H1 (cell line): ENCODE data around the gene MT1H. TPM values are rescaled to one million over a fixed set of nuclear protein-coding genes. Genes with fewer than 3 reads are reported as not detected.
A peak's percentile ranks its signal among the peaks of the same experiment; 100 is the strongest.

Source experiments
- CTCF ChIA-PET: fragments of 300-600 bp; sonication (Branson Sonifier 250); formaldehyde crosslinking; loops from one replicate; lab custom pipeline; 2021; ENCODE audit not compliant: partially characterized antibody; lab: Charles Lee
- POLR2A ChIA-PET: fragments of 300-600 bp; sonication (Branson Sonifier 250); formaldehyde crosslinking; loops from one replicate; lab custom pipeline; 2021; ENCODE audit warnings: inconsistent platforms; ENCODE audit not compliant: partially characterized antibody; lab: Charles Lee
- DNase-seq, 2 experiments: peaks; one replicate each; pipeline versions ENCODE4 v3.0.0 to v3.0.0-alpha.2; 2010 to 2022; ENCODE audit warnings: low spot score in 2 of 2, low read depth in 1 of 2, mixed read lengths in 1 of 2
- FAIRE-seq: peaks from 2 replicates; lab custom pipeline; 2011; peaks lifted over from hg19 to GRCh38; lab: Jason Lieb, UNC
- H2AFZ ChIP-seq: 2 replicates; pipeline ENCODE4 v1.8.1; 2012; ENCODE audit warnings: low read length, inconsistent platforms
- H2AK5ac ChIP-seq: 2 replicates; pipeline ENCODE4 v1.6.1; 2013; ENCODE audit warnings: low read depth, low read length
- H2BK120ac ChIP-seq: replicated peaks from 2 replicates; pipeline ENCODE3; 2013; ENCODE audit warnings: low read depth, low read length, inconsistent platforms
- H2BK12ac ChIP-seq: 2 replicates; pipeline ENCODE4 v1.6.1; 2013; ENCODE audit warnings: low read depth, low read length
- H2BK15ac ChIP-seq: 2 replicates; pipeline ENCODE4 v1.6.1; 2013; ENCODE audit warnings: low read length
- H2BK20ac ChIP-seq: 2 replicates; pipeline ENCODE4 v1.6.1; 2013; ENCODE audit warnings: low read length
- H2BK5ac ChIP-seq: 2 replicates; pipeline ENCODE4 v1.6.1; 2013; ENCODE audit warnings: low read depth, low read length
- H3K14ac ChIP-seq: 2 replicates; pipeline ENCODE4 v1.6.1; 2013; ENCODE audit warnings: inconsistent platforms; ENCODE audit not compliant: insufficient read length
- H3K18ac ChIP-seq: 2 replicates; pipeline ENCODE4 v1.6.1; 2013; ENCODE audit warnings: low read length; ENCODE audit errors: extremely low read depth
- H3K23ac ChIP-seq: 2 replicates; pipeline ENCODE4 v1.6.1; 2013; ENCODE audit warnings: inconsistent platforms; ENCODE audit not compliant: insufficient read length
- H3K23me2 ChIP-seq: 2 replicates; pipeline ENCODE4 v1.6.1; 2013; ENCODE audit warnings: low read depth, low read length
- H3K27ac ChIP-seq: 2 replicates; pipeline ENCODE4 v1.6.1; 2011; ENCODE audit warnings: low read depth, low read length, inconsistent platforms
- H3K27me3 ChIP-seq, 4 experiments: replicated peaks in 1 of 4; 1 replicate in 1 of 4; 2 replicates in 3 of 4; pipeline versions ENCODE4 v1.6.1 to v1.8.1; 2011 to 2013; ENCODE audit warnings: low read length in 3 of 4, mild to moderate bottlenecking in 3 of 4, inconsistent platforms in 2 of 4, mixed read lengths in 2 of 4, moderate library complexity in 1 of 4; ENCODE audit not compliant: control insufficient read depth in 3 of 4, insufficient read depth in 3 of 4; ENCODE audit errors: extremely low read depth in 1 of 4
- H3K36me3 ChIP-seq, 4 experiments: 2 replicates each; pipeline versions ENCODE4 v1.6.1 to v1.8.1; 2011 to 2013; ENCODE audit warnings: mild to moderate bottlenecking in 4 of 4, low read length in 3 of 4, moderate library complexity in 2 of 4, control low read depth in 1 of 4, inconsistent platforms in 1 of 4; ENCODE audit not compliant: insufficient read depth in 4 of 4, control insufficient read depth in 2 of 4
- H3K4ac ChIP-seq: replicated peaks from 2 replicates; pipeline ENCODE3; 2013; ENCODE audit warnings: low read length, low read depth, mixed read lengths, inconsistent platforms; ENCODE audit not compliant: insufficient read length
- H3K4me1 ChIP-seq, 4 experiments: replicated peaks in 1 of 4; 1 replicate in 1 of 4; 2 replicates in 3 of 4; pipeline versions ENCODE4 v1.6.1 to v1.8.1; 2011 to 2013; ENCODE audit warnings: low read length in 3 of 4, inconsistent platforms in 2 of 4, mixed read lengths in 1 of 4; ENCODE audit not compliant: insufficient read depth in 4 of 4, control insufficient read depth in 3 of 4
- H3K4me2 ChIP-seq, 2 experiments: 2 replicates each; pipeline versions ENCODE4 v1.6.1 to v1.8.1; 2011 to 2013; ENCODE audit warnings: low read depth in 2 of 2, low read length in 2 of 2, control low read depth in 1 of 2, inconsistent platforms in 1 of 2, mild to moderate bottlenecking in 1 of 2; ENCODE audit not compliant: insufficient read depth in 1 of 2
- H3K4me3 ChIP-seq, 4 experiments: fragments of 200-600, 300-600 bp in 1 of 4; sonication (generic), shearing (Covaris generic), sonication (Bioruptor Twin) in 1 of 4; 2 replicates each; pipeline versions ENCODE4 v1.5.1 to v1.8.1; 2011 to 2016; ENCODE audit warnings: low read length in 4 of 4, low read depth in 3 of 4, control low read depth in 2 of 4, inconsistent platforms in 2 of 4, mild to moderate bottlenecking in 2 of 4, mixed read lengths in 1 of 4, moderate library complexity in 1 of 4; ENCODE audit not compliant: insufficient read depth in 2 of 4; ENCODE audit errors: extremely low read depth in 1 of 4
- H3K56ac ChIP-seq: replicated peaks from 2 replicates; pipeline ENCODE3; 2013; ENCODE audit warnings: low read depth, mild to moderate bottlenecking, mixed read lengths, low read length, inconsistent platforms; ENCODE audit not compliant: insufficient read length
- H3K79me1 ChIP-seq: 2 replicates; pipeline ENCODE4 v1.6.1; 2013; ENCODE audit warnings: low read depth, low read length, control low read depth
- H3K79me2 ChIP-seq, 2 experiments: 2 replicates each; pipeline versions ENCODE4 v1.6.1 to v1.8.1; 2012 to 2013; ENCODE audit warnings: low read length in 2 of 2, mild to moderate bottlenecking in 2 of 2, inconsistent platforms in 1 of 2; ENCODE audit not compliant: insufficient read depth in 2 of 2, control insufficient read depth in 1 of 2
- H3K9ac ChIP-seq, 4 experiments: replicated peaks in 1 of 4; 1 replicate in 1 of 4; 2 replicates in 3 of 4; pipeline versions ENCODE4 v1.6.1 to v1.8.1; 2011 to 2013; ENCODE audit warnings: low read depth in 3 of 4, low read length in 3 of 4, control low read depth in 2 of 4, mild to moderate bottlenecking in 2 of 4, moderate library complexity in 2 of 4, inconsistent platforms in 1 of 4; ENCODE audit errors: extremely low read depth in 1 of 4
- H3K9me3 ChIP-seq, 2 experiments: 2 replicates each; pipeline versions ENCODE4 v1.6.1 to v1.8.1; 2012 to 2013; ENCODE audit warnings: mild to moderate bottlenecking in 2 of 2, moderate library complexity in 2 of 2, control low read depth in 1 of 2, inconsistent platforms in 1 of 2, low read depth in 1 of 2, low read length in 1 of 2, mixed read lengths in 1 of 2; ENCODE audit not compliant: insufficient read depth in 2 of 2
- H4K20me1 ChIP-seq, 2 experiments: replicated peaks in 1 of 2; 2 replicates each; pipeline versions ENCODE3 to v1.8.1; 2011 to 2013; ENCODE audit warnings: inconsistent platforms in 2 of 2, low read length in 2 of 2, mild to moderate bottlenecking in 1 of 2; ENCODE audit not compliant: insufficient read depth in 2 of 2, control insufficient read depth in 1 of 2
- H4K5ac ChIP-seq: 2 replicates; pipeline ENCODE4 v1.6.1; 2013; ENCODE audit warnings: low read length, low read depth, mixed read lengths, inconsistent platforms; ENCODE audit not compliant: insufficient read length
- H4K8ac ChIP-seq: 2 replicates; pipeline ENCODE4 v1.8.0; 2013; ENCODE audit warnings: mild to moderate bottlenecking, moderate library complexity, low read length, inconsistent platforms; ENCODE audit not compliant: insufficient read depth; ENCODE audit errors: extremely low read depth
- H4K91ac ChIP-seq: replicated peaks from 2 replicates; pipeline ENCODE3; 2013; ENCODE audit warnings: low read length, mixed read lengths, inconsistent platforms; ENCODE audit not compliant: insufficient read length
- CEBPB ChIP-seq: IDR thresholded peaks from 2 replicates; pipeline ENCODE4 v1.6.1; 2012; ENCODE audit warnings: low read depth, low read length
- MAFK ChIP-seq: IDR thresholded peaks from 2 replicates; pipeline ENCODE4 v1.6.1; 2012; ENCODE audit warnings: low read depth, mild to moderate bottlenecking, improper control_type of control experiment, low read length
- WGBS, 2 experiments: shearing (Covaris generic) in 1 of 2; methylation state at CpG; one replicate each; pipeline versions ENCODE4 v1.1.6 to v1.1.7; 2013 to 2015; ENCODE audit warnings: low lambda C conversion rate in 2 of 2, mixed read lengths in 2 of 2, inconsistent platforms in 1 of 2, low coverage in 1 of 2, missing lambda C conversion rate in 1 of 2; ENCODE audit not compliant: insufficient replicate concordance in 2 of 2, insufficient coverage in 1 of 2, insufficient read length in 1 of 2; ENCODE audit errors: extremely low coverage in 1 of 2, missing lambda C conversion rate in 1 of 2; 5-methylcytosine and 5-hydroxymethylcytosine counted together
- polyA plus RNA-seq, 7 experiments: library from polyadenylated mRNA; depleted of rRNA in 3 of 7; stranded (reverse) in 5 of 7; unstranded in 2 of 7; fragments of >200 nt in 5 of 7; fragments of 200-250 nt in 2 of 7; gene quantifications; 1 replicate in 5 of 7; 2 replicates in 1 of 7; 4 replicates in 1 of 7; pipeline versions ENCODE4 v1.2.1 to v1.2.3, GENCODE V29; 2011 to 2013; ENCODE audit warnings: missing spikeins in 2 of 7, mixed read lengths in 2 of 7
- total RNA-seq: library from RNA; stranded (reverse); fragmentation: NEBNext Ultra II Directional; extraction: Animal tissue kit (Norgen Biotek cat#: 25700); gene quantifications from 2 replicates; pipeline ENCODE4 v1.2.1, GENCODE V29; 2021

The MT1H gene
- total and polyA plus RNA-seq, 2 of the 8 experiments (the other 6 are each of a cell fraction or from before 2014, with no cell fraction given) = 11.9 to 95.7 TPM

DNA sequence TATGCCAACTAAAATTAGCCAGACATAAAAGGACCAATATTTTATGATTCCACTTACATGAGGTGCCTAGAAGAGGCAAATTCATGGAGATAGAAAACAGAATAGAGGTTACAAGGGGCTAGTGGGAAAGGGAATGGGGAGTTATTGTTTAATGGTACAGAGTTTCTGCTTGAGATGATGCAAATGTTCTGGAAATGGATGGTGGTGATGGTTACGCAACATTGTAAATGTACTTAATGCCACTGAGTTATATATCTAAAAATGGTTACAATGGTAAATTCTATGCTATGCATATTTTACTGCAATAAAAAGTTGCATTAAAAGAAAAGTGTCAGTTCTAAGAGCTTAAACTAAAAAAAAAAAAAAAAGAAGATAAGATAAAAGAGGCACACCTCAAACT lies 30.6 kb downstream of the MT1H start:
- Histone ChIP-seq H2AFZ (no peak overlapping the region), H3K27me3 (no peaks in the 10 kb centered on the region; a peak in 2 of 7 replicates), H3K18ac (no peak overlapping the region), H2BK120ac (no peak overlapping the region), H3K56ac (no peak overlapping the region), H2AK5ac (no peak overlapping the region), H3K4me1 (peaks cover 0 to 2% (median 0%) of the 10 kb centered on the region in 4 experiments; a peak in 1 of 7 replicates), H4K20me1 (no peaks in the 10 kb centered on the region), H3K23me2 (no peaks in the 10 kb centered on the region), H3K27ac (no peak overlapping the region), H3K9me3 (peaks cover 0 to 4% of the 10 kb centered on the region in 2 experiments; a peak in 1 of 4 replicates), H2BK15ac (no peak overlapping the region), H3K4me3 (no peak overlapping the region), H3K4me2 (no peak overlapping the region), H3K23ac (no peak overlapping the region), H3K4ac (no peak overlapping the region), H3K14ac (no peak overlapping the region), H4K5ac (no peak overlapping the region), H2BK12ac (no peak overlapping the region)
- WGBS, 2 experiments = 64% methylated on average over 1 of the region's 1 CpG; no CpG with 5 or more reads in 1 of the 2 experiments
- ChIA-PET POLR2A (interaction anchor here (0.9 to 3.3 kb wide), 3 partner anchors 16 to 75 kb away, joined by 5 to 25 read pairs (median 24); partner anchors contain the start of genes MT1E and MT1X), CTCF (interaction anchor here (0.6 to 4.8 kb wide), 15 partner anchors 7 to 124 kb away, joined by 3 to 85 read pairs (median 24); partner anchors contain the start of genes MT1B, MT1G, MT1H and MT1X)
- no peak for FAIRE-seq
- no peak for DNase-seq
- TF ChIP-seq CEBPB = peak; percentile 42; the same call in 1 of the 2 replicates
- no peak for TF ChIP-seq MAFK
- TF ChIP-seq, all 59 proteins: peak for 1
- Histone ChIP-seq H2BK20ac (no peak overlapping the region), H3K36me3 (no peaks in the 10 kb centered on the region), H3K9ac (no peak overlapping the region), H2BK5ac (no peak overlapping the region), H3K79me2 (no peaks in the 10 kb centered on the region), H3K79me1 (no peaks in the 10 kb centered on the region), H4K91ac (no peak overlapping the region), H4K8ac (no peak overlapping the region)
